ENCODE measurements around the gene SSTR4. TPM values are rescaled to one million over a fixed set of nuclear protein-coding genes. Genes with fewer than 3 reads are reported as not detected.

Gene SSTR4
- total RNA-seq, 1 experiment from 2014 or later: not detected

DNA sequence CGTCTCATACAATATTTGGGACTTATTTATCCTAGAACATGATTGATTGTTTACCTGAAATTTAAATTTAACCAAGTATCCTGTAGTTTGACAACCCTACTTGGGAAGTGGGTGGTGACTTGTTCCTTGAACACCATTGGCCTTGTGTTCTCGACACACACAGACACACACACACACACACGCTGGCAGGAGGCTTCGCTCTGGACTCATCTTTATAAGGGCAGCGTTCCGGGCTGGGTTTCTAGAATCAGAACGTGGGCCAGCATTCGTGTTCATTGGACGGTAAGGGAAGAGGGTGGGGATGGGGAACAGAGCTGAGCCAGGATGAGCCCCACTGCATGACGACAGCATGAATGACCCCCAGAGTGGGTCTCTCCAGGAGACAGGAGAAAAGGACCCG lies 16.2 kb upstream of the SSTR4 start:
- DNase-seq (ENCODE audit: low read depth, low spot score) (no peak), ATAC-seq (no peak)
- no peaks in the 10 kb centered on the region for H3K9me3 ChIP-seq (ENCODE audit: control insufficient read depth, insufficient read depth, low read depth, low read length)
- H3K36me3 ChIP-seq (ENCODE audit: control insufficient read depth, insufficient read depth, low read length): no peaks in the 10 kb centered on the region
- no peaks in the 10 kb centered on the region for H3K4me1 ChIP-seq (ENCODE audit: control insufficient read depth, insufficient read depth, low read length)
- in situ Hi-C loops (cut with HindIII; ENCODE audit: low pct_unique_long_range_greater_than_20kb, low sequenced_read_pairs) (no loop called here), intact Hi-C loops (cut with micrococcal nuclease; ENCODE audit: unreplicated experiment) (no loop called here)
- POLR2A ChIA-PET: no interaction called here
- no peak overlapping the region for H3K4me3 ChIP-seq (ENCODE audit: low read depth in 2 of 2, low read length in 2 of 2)
- no peak overlapping the region for H3K27ac ChIP-seq (ENCODE audit: low read length)
- 0 out of 2 replicates have a peak, but pooled peaks cover 2% of the 10 kb centered on the region for H3K27me3 ChIP-seq (ENCODE audit: control insufficient read depth, insufficient read depth, low read length)
- no peak for TF ChIP-seq SIN3A (IDR thresholded peaks at IDR 0.05; ENCODE audit: borderline replicate concordance, insufficient read depth, low read depth, low read length)
- no peak for TF ChIP-seq TCF7L2 (IDR thresholded peaks at IDR 0.05; ENCODE audit: low read depth, low read length)
- no peak for TF ChIP-seq CTCF (IDR thresholded peaks at IDR 0.05)
- no TSS peak for BruUV-seq (replicated peaks)
- CTCF ChIA-PET: no interaction called here

- no TSS peak for BruUV-seq (replicated peaks)
- Histone ChIP-seq H3K9me3 (ENCODE audit: control insufficient read depth, insufficient read depth, low read depth, low read length) (no peaks in the 10 kb centered on the region), H3K4me1 (ENCODE audit: control insufficient read depth, insufficient read depth, low read length) (no peaks in the 10 kb centered on the region), H3K36me3 (ENCODE audit: control insufficient read depth, insufficient read depth, low read length) (no peaks in the 10 kb centered on the region), H3K27ac (ENCODE audit: low read length) (no peak overlapping the region), H3K27me3 (ENCODE audit: control insufficient read depth, insufficient read depth, low read length) (0 out of 2 replicates have a peak, but pooled peaks cover 2% of the 10 kb centered on the region), H3K4me3 (ENCODE audit: low read depth in 2 of 2, low read length in 2 of 2) (no peak overlapping the region)
- POLR2A ChIA-PET: no interaction called here
- intact Hi-C loops (cut with micrococcal nuclease; ENCODE audit: unreplicated experiment) (no loop called here), in situ Hi-C loops (cut with HindIII; ENCODE audit: low pct_unique_long_range_greater_than_20kb, low sequenced_read_pairs) (no loop called here)
- DNase-seq (ENCODE audit: low read depth, low spot score) (no peak), ATAC-seq (no peak)
- TF ChIP-seq POLR2AphosphoS5 (IDR thresholded peaks at IDR 0.05; ENCODE audit: low read depth, low read length): no peak
- no peak for TF ChIP-seq SIN3A (IDR thresholded peaks at IDR 0.05; ENCODE audit: borderline replicate concordance, insufficient read depth, low read depth, low read length)
- no peak for TF ChIP-seq CTCF (IDR thresholded peaks at IDR 0.05)
- TF ChIP-seq, protein P1, sequence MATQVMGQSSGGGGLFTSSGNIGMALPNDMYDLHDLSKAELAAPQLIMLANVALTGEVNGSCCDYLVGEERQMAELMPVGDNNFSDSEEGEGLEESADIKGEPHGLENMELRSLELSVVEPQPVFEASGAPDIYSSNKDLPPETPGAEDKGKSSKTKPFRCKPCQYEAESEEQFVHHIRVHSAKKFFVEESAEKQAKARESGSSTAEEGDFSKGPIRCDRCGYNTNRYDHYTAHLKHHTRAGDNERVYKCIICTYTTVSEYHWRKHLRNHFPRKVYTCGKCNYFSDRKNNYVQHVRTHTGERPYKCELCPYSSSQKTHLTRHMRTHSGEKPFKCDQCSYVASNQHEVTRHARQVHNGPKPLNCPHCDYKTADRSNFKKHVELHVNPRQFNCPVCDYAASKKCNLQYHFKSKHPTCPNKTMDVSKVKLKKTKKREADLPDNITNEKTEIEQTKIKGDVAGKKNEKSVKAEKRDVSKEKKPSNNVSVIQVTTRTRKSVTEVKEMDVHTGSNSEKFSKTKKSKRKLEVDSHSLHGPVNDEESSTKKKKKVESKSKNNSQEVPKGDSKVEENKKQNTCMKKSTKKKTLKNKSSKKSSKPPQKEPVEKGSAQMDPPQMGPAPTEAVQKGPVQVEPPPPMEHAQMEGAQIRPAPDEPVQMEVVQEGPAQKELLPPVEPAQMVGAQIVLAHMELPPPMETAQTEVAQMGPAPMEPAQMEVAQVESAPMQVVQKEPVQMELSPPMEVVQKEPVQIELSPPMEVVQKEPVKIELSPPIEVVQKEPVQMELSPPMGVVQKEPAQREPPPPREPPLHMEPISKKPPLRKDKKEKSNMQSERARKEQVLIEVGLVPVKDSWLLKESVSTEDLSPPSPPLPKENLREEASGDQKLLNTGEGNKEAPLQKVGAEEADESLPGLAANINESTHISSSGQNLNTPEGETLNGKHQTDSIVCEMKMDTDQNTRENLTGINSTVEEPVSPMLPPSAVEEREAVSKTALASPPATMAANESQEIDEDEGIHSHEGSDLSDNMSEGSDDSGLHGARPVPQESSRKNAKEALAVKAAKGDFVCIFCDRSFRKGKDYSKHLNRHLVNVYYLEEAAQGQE (IDR thresholded peaks at IDR 0.05; ENCODE audit: insufficient read depth in 1 of 2, low read depth in 2 of 2, low read length in 1 of 2): no peak
- no peak for TF ChIP-seq TCF7L2 (IDR thresholded peaks at IDR 0.05; ENCODE audit: low read depth, low read length)
- CTCF ChIA-PET: no interaction called here
Measured at GRCh38 chr20:23019403-23019802, 15.7 kb upstream of the SSTR4 start.

Measured in Panc1 (cell line).